Measurements from ENCODE around the gene CPM.
"Not testable (repeated sequence)": the region's sequence is repeated elsewhere in the genome, so short reads cannot be mapped to it uniquely, and the experiment has no call there.

- not testable (repeated sequence) for TF ChIP-seq EZH2 (optimal IDR thresholded peaks at IDR 0.05; ENCODE audit: low read depth, low read length); EZH2phosphoT487 (IDR thresholded peaks at IDR 0.05; ENCODE audit: low read length)
- TF ChIP-seq, protein P1, sequence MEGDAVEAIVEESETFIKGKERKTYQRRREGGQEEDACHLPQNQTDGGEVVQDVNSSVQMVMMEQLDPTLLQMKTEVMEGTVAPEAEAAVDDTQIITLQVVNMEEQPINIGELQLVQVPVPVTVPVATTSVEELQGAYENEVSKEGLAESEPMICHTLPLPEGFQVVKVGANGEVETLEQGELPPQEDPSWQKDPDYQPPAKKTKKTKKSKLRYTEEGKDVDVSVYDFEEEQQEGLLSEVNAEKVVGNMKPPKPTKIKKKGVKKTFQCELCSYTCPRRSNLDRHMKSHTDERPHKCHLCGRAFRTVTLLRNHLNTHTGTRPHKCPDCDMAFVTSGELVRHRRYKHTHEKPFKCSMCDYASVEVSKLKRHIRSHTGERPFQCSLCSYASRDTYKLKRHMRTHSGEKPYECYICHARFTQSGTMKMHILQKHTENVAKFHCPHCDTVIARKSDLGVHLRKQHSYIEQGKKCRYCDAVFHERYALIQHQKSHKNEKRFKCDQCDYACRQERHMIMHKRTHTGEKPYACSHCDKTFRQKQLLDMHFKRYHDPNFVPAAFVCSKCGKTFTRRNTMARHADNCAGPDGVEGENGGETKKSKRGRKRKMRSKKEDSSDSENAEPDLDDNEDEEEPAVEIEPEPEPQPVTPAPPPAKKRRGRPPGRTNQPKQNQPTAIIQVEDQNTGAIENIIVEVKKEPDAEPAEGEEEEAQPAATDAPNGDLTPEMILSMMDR (IDR thresholded peaks at IDR 0.05; ENCODE audit: low read length) = not testable (repeated sequence)
These were observed 129.9 kb downstream of the CPM start for GRCh38 chr12:68802911-68803651.

All from MM.1S (cell line).